T-helper 2 cell treated with Interferon-gamma antibody and Interleukin-4, amounts not matched to agents 5 μg/mL and 100 μg/mL, for 36 hours (primary cell): ENCODE measurements around the gene SLC25A25.
"Not testable (repeated sequence)": the region's sequence is repeated elsewhere in the genome, so short reads cannot be mapped to it uniquely, and the experiment has no call there.

Experiments
- DNase-seq: peaks from one replicate; pipeline ENCODE4 v3.0.0; 2021; ENCODE audit warnings: low spot score
- H3K27ac Mint-ChIP-seq: one replicate; pipeline ENCODE4 v1.8.0; 2021; ENCODE audit warnings: mild to moderate bottlenecking, mixed read lengths
- H3K27me3 Mint-ChIP-seq: one replicate; pipeline ENCODE4 v1.8.0; 2021; ENCODE audit warnings: low read depth, mixed read lengths
- H3K36me3 Mint-ChIP-seq: one replicate; pipeline ENCODE4 v1.8.0; 2021; ENCODE audit warnings: low read depth, mixed read lengths
- H3K4me1 Mint-ChIP-seq: one replicate; pipeline ENCODE4 v1.8.0; 2021; ENCODE audit warnings: low read depth, mixed read lengths
- H3K4me3 Mint-ChIP-seq: one replicate; pipeline ENCODE4 v1.8.0; 2022; ENCODE audit warnings: mild to moderate bottlenecking, moderate library complexity, mixed read lengths
- H3K9me3 Mint-ChIP-seq: one replicate; pipeline ENCODE4 v1.8.0; 2021; ENCODE audit warnings: mixed read lengths

SLC25A25 gene

DNA sequence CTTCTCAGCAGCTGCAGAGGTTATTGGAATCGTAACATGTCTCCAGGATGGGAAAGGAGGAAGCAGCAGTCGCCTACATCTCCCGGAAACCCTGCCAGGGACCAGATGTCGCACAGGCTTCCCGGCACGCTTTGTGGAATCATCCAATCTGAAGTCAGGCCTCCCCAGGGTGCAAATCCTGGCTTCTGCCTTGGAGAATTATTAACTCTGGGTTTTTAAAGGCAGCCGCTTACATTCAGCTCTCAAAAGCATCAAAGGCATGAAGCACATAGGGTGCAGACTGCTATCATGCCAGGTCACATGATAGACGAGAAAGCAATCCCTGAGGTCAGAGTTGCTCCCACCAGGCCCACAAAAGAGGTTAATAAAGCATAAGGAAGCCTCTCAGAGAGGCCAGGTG is 64.1 kb downstream of the SLC25A25 start:
- H3K27ac Mint-ChIP-seq, H3K4me3 Mint-ChIP-seq, H3K9me3 Mint-ChIP-seq, DNase-seq, H3K36me3 Mint-ChIP-seq: not testable (repeated sequence)
- Mint-ChIP-seq H3K27me3 (peaks cover 29% of the 10 kb centered on the region), H3K4me1 (peaks cover 17% of the 10 kb centered on the region)

DNA sequence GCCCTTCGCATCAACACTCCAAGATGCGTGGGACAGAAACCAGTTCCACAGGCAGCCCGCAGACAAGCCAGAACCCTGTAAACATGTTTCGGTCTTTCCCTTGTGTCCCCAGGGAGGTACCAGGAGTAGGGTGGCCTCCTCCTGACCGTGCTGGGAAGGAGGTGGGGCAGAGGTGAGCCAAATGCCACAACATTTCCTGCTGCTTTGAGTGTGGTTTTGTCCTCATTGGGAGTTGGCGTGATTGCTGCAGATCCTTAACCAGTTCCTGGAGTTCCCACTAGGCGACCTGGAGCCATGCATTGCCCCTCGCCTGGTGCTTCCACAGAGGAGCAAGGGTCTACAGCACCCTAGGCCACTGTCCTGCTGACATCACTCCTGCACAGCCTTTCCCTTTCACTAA is 67.5 kb downstream of the SLC25A25 start:
- H3K36me3 Mint-ChIP-seq, H3K9me3 Mint-ChIP-seq, H3K27ac Mint-ChIP-seq, DNase-seq, H3K4me3 Mint-ChIP-seq: not testable (repeated sequence)
- Mint-ChIP-seq H3K27me3 (peaks cover 29% of the 10 kb centered on the region), H3K4me1 (peaks cover 10% of the 10 kb centered on the region)

- peaks cover 27% of the 10 kb centered on the region for H3K27me3 Mint-ChIP-seq
- no peaks in the 10 kb centered on the region for H3K9me3 Mint-ChIP-seq
- no peak overlapping the region for H3K4me3 Mint-ChIP-seq
- H3K36me3 Mint-ChIP-seq = no peaks in the 10 kb centered on the region
- no peak overlapping the region for H3K27ac Mint-ChIP-seq
- H3K4me1 Mint-ChIP-seq = peaks cover 14% of the 10 kb centered on the region
- DNase-seq = no peak
Measured at GRCh38 chr9:128136816-128137793, 69.1 kb downstream of the SLC25A25 start.

GRCh38 chr9:128138001-128138400 is 70.0 kb downstream of the SLC25A25 start:
- Mint-ChIP-seq H3K27me3 (peaks cover 22% of the 10 kb centered on the region), H3K9me3 (no peaks in the 10 kb centered on the region), H3K4me3 (no peak overlapping the region), H3K36me3 (no peaks in the 10 kb centered on the region), H3K4me1 (peaks cover 15% of the 10 kb centered on the region), H3K27ac (no peak overlapping the region)
- DNase-seq = no peak

DNA sequence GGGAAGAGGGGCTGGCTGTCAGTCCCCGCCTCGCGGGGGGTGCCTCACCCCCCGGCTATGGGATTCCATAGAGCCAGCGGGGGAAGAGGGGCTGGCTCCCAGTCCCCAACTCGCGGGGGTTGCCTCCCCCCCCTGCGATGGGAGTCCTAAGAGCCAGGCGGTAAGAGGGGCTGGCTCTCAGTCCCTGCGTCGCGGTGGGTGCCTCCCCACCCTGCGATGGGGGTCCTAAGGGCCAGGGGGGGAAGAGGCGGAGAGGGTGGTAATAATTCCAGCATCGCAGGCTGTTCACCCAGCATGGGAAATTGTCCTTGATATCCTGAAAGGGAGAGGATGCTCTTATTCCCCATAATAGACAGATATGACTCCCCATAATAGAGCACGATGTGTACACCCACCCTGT is 71.6 kb downstream of the SLC25A25 start:
- H3K27me3 Mint-ChIP-seq = peaks cover 6% of the 10 kb centered on the region
- H3K36me3 Mint-ChIP-seq = no peaks in the 10 kb centered on the region
- no peak overlapping the region for H3K4me3 Mint-ChIP-seq
- H3K4me1 Mint-ChIP-seq = peaks cover 14% of the 10 kb centered on the region
- no peak for DNase-seq
- H3K27ac Mint-ChIP-seq = no peak overlapping the region
- no peaks in the 10 kb centered on the region for H3K9me3 Mint-ChIP-seq

- no peak for DNase-seq
- no peak overlapping the region for H3K27ac Mint-ChIP-seq
- no peaks in the 10 kb centered on the region for H3K9me3 Mint-ChIP-seq
- H3K4me3 Mint-ChIP-seq = peak overlapping the region; percentile 74
- H3K4me1 Mint-ChIP-seq = peaks cover 9% of the 10 kb centered on the region
- H3K36me3 Mint-ChIP-seq = no peaks in the 10 kb centered on the region
- H3K27me3 Mint-ChIP-seq = peaks cover 2% of the 10 kb centered on the region
Measured at GRCh38 chr9:128141604-128142003, 73.6 kb downstream of the SLC25A25 start.

- DNase-seq = no peak
- Mint-ChIP-seq H3K27ac (peak overlapping the region; percentile 76), H3K9me3 (no peaks in the 10 kb centered on the region), H3K27me3 (no peaks in the 10 kb centered on the region), H3K4me1 (peaks cover 9% of the 10 kb centered on the region), H3K4me3 (peak overlapping the region; percentile 74), H3K36me3 (no peaks in the 10 kb centered on the region)
Measured at GRCh38 chr9:128142061-128142460, 74.0 kb downstream of the SLC25A25 start.

DNA sequence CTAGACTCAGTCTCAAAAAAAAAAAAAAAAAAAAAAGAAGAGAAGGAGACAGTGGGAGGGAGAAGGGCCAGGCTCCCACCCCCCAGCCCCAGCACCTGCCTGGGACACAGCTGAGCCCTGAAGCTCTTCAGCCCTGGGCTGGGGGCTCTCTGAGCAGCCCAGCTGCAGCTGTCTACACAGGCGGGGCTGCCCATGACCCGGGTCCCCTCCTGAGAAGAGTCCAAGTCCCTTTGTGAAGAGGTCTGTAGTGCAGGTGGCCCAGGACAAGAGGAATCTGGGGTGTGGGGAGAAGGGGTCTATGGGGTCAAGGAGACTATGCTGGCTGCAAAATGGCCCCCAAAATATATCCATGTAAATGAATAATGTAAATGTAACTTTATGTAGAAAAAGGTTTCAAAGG is 74.6 kb downstream of the SLC25A25 start:
- no peaks in the 10 kb centered on the region for H3K27me3 Mint-ChIP-seq
- no peak for DNase-seq
- no peaks in the 10 kb centered on the region for H3K36me3 Mint-ChIP-seq
- no peaks in the 10 kb centered on the region for H3K9me3 Mint-ChIP-seq
- H3K4me1 Mint-ChIP-seq = peaks cover 9% of the 10 kb centered on the region
- H3K4me3 Mint-ChIP-seq = no peak overlapping the region
- H3K27ac Mint-ChIP-seq = no peak overlapping the region

DNA sequence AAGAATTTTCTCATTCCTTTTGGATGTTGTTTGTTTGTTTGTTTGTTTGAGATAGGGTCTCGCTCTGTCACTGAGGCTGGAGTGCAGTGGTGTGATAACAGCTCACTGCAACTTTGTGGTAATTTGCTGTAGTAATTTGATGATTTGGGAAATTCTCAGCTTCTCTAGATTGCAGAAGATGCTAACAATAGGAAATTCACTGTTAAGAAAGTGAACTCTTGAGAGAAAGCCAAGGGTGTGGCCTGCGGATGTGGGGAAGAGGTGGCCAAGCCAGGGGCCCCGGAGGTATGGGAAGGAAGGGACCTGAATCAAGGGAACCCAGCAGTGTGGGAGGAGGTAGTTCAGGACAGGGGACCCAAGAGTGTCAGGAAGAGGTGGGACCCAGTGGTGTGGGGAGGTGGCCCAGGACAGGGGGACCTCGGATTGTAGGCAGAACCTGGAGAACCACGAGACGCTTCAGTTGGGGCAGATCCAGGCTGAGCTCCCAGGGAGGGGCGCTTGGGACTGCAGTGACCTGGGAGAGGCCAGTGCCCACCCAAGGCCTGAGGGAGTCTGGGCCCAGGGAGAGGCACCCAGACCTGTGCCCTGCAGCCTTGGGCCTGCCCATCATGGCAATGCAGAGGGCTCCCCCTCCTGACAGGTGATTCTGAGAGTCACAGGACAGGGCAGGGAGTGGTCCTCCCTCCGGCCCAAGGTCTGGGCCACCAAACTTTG is 75.7 kb downstream of the SLC25A25 start:
- Mint-ChIP-seq H3K9me3 (no peaks in the 10 kb centered on the region), H3K4me3 (no peak overlapping the region), H3K27ac (no peak overlapping the region), H3K36me3 (no peaks in the 10 kb centered on the region), H3K27me3 (no peaks in the 10 kb centered on the region), H3K4me1 (peaks cover 9% of the 10 kb centered on the region)
- no peak for DNase-seq

GRCh38 chr9:128144239-128145181 is 76.5 kb downstream of the SLC25A25 start:
- DNase-seq = no peak
- no peaks in the 10 kb centered on the region for H3K9me3 Mint-ChIP-seq
- no peak overlapping the region for H3K4me3 Mint-ChIP-seq
- no peak overlapping the region for H3K27ac Mint-ChIP-seq
- no peaks in the 10 kb centered on the region for H3K36me3 Mint-ChIP-seq
- no peaks in the 10 kb centered on the region for H3K27me3 Mint-ChIP-seq
- H3K4me1 Mint-ChIP-seq = peaks cover 9% of the 10 kb centered on the region

DNA sequence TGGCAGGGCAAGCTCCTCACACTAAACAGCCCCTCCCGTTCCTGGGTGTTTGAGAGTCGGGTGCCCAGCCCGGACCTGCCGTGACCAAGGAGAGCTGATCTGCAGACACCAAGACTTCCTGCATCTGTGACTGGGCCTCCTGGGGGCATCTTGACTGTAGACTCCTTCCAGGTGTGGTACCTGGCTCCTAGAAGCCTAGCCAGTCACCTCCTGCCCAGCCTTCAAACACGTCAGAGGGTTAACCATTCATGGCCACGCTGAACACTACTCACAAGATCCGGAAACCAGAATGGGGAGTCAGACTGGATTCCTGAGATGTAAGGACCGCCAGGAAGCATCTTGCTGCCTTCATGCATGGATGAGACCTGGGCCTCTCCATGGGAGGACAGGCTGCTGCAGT is 77.5 kb downstream of the SLC25A25 start:
- no peaks in the 10 kb centered on the region for H3K9me3 Mint-ChIP-seq
- peaks cover 9% of the 10 kb centered on the region for H3K4me1 Mint-ChIP-seq
- H3K27ac Mint-ChIP-seq = no peak overlapping the region
- no peaks in the 10 kb centered on the region for H3K36me3 Mint-ChIP-seq
- H3K4me3 Mint-ChIP-seq = no peak overlapping the region
- no peaks in the 10 kb centered on the region for H3K27me3 Mint-ChIP-seq
- no peak for DNase-seq

GRCh38 chr9:128145951-128146351 is 77.9 kb downstream of the SLC25A25 start:
- Mint-ChIP-seq H3K27me3 (no peaks in the 10 kb centered on the region), H3K27ac (no peak overlapping the region), H3K4me1 (peaks cover 9% of the 10 kb centered on the region), H3K9me3 (no peaks in the 10 kb centered on the region), H3K4me3 (no peak overlapping the region), H3K36me3 (no peaks in the 10 kb centered on the region)
- DNase-seq = no peak

DNA sequence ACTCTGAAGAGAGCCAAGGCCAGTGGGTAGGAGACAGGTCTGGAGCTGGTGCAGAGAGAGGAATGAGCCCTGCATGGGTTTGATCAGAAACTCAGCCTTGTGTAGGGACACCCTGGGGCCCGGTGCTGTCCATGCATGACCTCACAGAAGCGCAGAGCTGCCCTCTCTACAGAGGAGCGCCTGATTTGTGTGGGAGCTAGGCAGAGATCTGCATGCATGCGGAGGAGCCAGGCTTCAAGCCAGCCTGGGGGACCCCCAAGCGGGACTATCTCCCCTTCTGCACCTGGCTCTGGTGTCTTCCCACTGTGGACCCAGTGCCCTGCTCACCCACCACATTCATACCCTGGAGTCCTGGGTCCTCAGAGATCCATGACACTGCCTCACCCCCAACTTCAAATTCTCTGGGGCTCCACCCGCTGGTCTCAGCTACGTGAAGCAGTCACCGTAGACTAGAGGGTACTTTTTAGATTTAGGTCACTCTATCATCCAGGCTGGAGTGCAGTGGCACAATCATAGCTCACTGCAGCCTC is 78.6 kb downstream of the SLC25A25 start:
- H3K4me1 Mint-ChIP-seq = peaks cover 9% of the 10 kb centered on the region
- no peak overlapping the region for H3K4me3 Mint-ChIP-seq
- no peaks in the 10 kb centered on the region for H3K36me3 Mint-ChIP-seq
- no peak overlapping the region for H3K27ac Mint-ChIP-seq
- no peak for DNase-seq
- H3K9me3 Mint-ChIP-seq = no peaks in the 10 kb centered on the region
- no peaks in the 10 kb centered on the region for H3K27me3 Mint-ChIP-seq
